HepG2 (cell line): ENCODE results near the gene MTA1. TPM values are rescaled to one million over a fixed set of nuclear protein-coding genes. Genes with fewer than 3 reads are reported as not detected.

Experiments
- ARID4A ChIP-seq: sonication (generic); formaldehyde crosslinking; IDR thresholded peaks from 2 replicates; pipeline ENCODE4 v1.5.0; 2020; ENCODE audit warnings: mild to moderate bottlenecking, missing genetic modification reagents, borderline replicate concordance
- CENPT ChIP-seq: sonication (generic); formaldehyde crosslinking; IDR thresholded peaks from 2 replicates; pipeline ENCODE4 v1.8.0; 2022; ENCODE audit warnings: low read depth, mild to moderate bottlenecking, moderate library complexity, missing genetic modification reagents
- ESRRA ChIP-seq: sonication (generic); formaldehyde crosslinking; IDR thresholded peaks from 2 replicates; pipeline ENCODE4 v1.5.1; 2020; ENCODE audit warnings: mild to moderate bottlenecking, low read depth, missing genetic modification reagents
- MTA1 ChIP-seq: sonication (generic); formaldehyde crosslinking; IDR thresholded peaks from 2 replicates; pipeline ENCODE4 v1.4.0; 2020; ENCODE audit warnings: missing genetic modification reagents, mild to moderate bottlenecking, borderline replicate concordance
- SAP130 ChIP-seq: IDR thresholded peaks from 2 replicates; pipeline ENCODE4 v1.6.1; 2016; ENCODE audit warnings: low read depth
- SNAPC5 ChIP-seq: sonication (generic); formaldehyde crosslinking; IDR thresholded peaks from 2 replicates; pipeline ENCODE4 v1.8.1; 2023; ENCODE audit warnings: mild to moderate bottlenecking, missing genetic modification reagents, borderline replicate concordance
- SRSF1 ChIP-seq: fragments of 200-400 bp; formaldehyde crosslinking; optimal IDR thresholded peaks from 2 replicates; pipeline ENCODE3; 2017; ENCODE audit warnings: mild to moderate bottlenecking, low read depth, low read length, moderate library complexity
- ZNF280B ChIP-seq: sonication (generic); formaldehyde crosslinking; IDR thresholded peaks from 2 replicates; pipeline ENCODE4 v1.5.0; 2020; ENCODE audit warnings: missing genetic modification reagents, mild to moderate bottlenecking, borderline replicate concordance
- ZNF337 ChIP-seq: sonication (generic); formaldehyde crosslinking; IDR thresholded peaks from 2 replicates; pipeline ENCODE4 v1.5.1; 2020; ENCODE audit warnings: missing genetic modification reagents, low read depth, mild to moderate bottlenecking, borderline replicate concordance
- polyA plus RNA-seq, 8 experiments: library from polyadenylated mRNA; depleted of rRNA in 3 of 8; stranded (reverse) in 7 of 8; unstranded in 1 of 8; fragments of >200 nt; fragmentation: Illumina TruSeq in 4 of 8; extraction: Trizol in 4 of 8; gene quantifications; 2 replicates each; pipeline versions ENCODE4 v1.2.1 to v1.2.3, GENCODE V29; 2011 to 2016; ENCODE audit warnings: low read depth in 4 of 8, missing spikeins in 1 of 8, mixed read lengths in 1 of 8; ENCODE audit not compliant: insufficient read depth in 1 of 8
- total RNA-seq, 5 experiments: library from RNA; depleted of rRNA; stranded (reverse); fragments of >200 nt; fragmentation: Illumina TruSeq; extraction: Trizol; gene quantifications; 2 replicates each; pipeline ENCODE4 v1.2.3, GENCODE V29; 2016; ENCODE audit warnings: low read depth in 1 of 5
- TF ChIP-seq, protein P1 (sequence below): sonication (generic); formaldehyde crosslinking; IDR thresholded peaks from 2 replicates; pipeline ENCODE4 v1.8.0; 2022; ENCODE audit warnings: missing genetic modification reagents, mild to moderate bottlenecking, inconsistent platforms, borderline replicate concordance
- TF ChIP-seq, protein P2 (sequence below): IDR thresholded peaks from 2 replicates; pipeline ENCODE4 v1.4.0; 2020; ENCODE audit warnings: mild to moderate bottlenecking, missing genetic modification reagents

MTA1 gene
- total and polyA plus RNA-seq, 2 of the 13 experiments (the other 11 are each of a cell fraction or from before 2014, with no cell fraction given) = 35.2 to 85.8 TPM

DNA sequence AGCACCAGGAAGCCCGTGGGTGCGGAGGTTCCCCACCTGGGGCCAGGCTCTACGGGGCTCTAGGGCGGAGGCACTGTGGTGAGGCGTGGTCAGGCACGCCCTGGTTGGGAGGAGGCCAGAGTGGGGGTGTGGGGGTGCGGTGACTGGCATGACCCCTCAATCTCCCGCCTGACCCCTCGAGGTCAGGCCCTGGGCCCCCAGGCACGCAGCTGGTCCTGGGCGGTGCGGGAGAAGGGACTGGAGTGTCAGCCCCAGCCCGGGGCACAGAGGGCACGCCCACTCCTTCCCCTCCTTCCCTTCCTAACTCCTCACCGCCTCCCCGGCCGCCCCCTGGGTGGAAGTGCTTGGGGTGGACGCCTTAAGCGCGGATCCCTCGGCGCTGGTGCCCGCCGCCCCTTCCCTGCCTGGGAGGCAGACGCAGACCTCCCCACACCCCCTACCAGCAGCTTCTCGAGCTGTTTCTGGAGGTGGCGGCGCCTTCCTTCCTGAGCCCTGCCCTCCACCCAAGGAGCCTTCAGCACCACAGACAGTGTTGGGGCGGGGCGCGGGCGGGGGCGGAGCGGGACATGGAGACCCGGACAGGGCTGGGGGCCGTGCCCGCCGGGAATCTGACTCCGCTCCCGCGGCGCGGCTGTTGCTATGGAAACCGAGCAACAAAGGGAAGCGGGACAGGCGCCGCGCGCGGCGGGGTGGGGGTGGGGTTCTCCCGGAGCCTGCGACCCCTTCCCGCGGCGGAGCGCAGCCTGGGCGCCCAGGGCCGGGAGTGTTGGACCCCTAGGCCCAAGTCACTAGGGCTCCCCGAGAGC is 54.3 kb downstream of the MTA1 start (continued):
- TF ChIP-seq, protein P1, sequence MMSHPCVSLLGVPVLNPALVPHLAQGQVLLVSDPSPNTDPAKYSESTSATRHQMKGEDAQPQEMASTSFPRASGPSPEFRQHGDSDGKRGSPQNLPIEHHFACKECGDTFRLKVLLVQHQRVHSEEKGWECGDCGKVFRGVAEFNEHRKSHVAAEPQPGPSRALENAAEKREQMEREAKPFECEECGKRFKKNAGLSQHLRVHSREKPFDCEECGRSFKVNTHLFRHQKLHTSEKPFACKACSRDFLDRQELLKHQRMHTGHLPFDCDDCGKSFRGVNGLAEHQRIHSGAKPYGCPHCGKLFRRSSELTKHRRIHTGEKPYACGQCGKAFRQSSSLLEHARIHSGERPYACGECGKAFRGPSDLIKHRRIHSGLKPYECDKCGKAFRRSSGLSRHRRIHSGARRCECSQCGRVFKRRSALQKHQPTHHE = no peak
- TF ChIP-seq SNAPC5 (no peak), ARID4A (CRISPR knock-in tag) (peak; percentile 74), ESRRA (CRISPR knock-in tag) (no peak), SRSF1 (no peak), ZNF280B (CRISPR knock-in tag) (no peak), CENPT (CRISPR knock-in tag) (no peak), ZNF337 (CRISPR knock-in tag) (no peak), MTA1 (CRISPR knock-in tag) (no peak), SAP130 (CRISPR knock-in tag) (peak; percentile 62)
- TF ChIP-seq, protein P2, sequence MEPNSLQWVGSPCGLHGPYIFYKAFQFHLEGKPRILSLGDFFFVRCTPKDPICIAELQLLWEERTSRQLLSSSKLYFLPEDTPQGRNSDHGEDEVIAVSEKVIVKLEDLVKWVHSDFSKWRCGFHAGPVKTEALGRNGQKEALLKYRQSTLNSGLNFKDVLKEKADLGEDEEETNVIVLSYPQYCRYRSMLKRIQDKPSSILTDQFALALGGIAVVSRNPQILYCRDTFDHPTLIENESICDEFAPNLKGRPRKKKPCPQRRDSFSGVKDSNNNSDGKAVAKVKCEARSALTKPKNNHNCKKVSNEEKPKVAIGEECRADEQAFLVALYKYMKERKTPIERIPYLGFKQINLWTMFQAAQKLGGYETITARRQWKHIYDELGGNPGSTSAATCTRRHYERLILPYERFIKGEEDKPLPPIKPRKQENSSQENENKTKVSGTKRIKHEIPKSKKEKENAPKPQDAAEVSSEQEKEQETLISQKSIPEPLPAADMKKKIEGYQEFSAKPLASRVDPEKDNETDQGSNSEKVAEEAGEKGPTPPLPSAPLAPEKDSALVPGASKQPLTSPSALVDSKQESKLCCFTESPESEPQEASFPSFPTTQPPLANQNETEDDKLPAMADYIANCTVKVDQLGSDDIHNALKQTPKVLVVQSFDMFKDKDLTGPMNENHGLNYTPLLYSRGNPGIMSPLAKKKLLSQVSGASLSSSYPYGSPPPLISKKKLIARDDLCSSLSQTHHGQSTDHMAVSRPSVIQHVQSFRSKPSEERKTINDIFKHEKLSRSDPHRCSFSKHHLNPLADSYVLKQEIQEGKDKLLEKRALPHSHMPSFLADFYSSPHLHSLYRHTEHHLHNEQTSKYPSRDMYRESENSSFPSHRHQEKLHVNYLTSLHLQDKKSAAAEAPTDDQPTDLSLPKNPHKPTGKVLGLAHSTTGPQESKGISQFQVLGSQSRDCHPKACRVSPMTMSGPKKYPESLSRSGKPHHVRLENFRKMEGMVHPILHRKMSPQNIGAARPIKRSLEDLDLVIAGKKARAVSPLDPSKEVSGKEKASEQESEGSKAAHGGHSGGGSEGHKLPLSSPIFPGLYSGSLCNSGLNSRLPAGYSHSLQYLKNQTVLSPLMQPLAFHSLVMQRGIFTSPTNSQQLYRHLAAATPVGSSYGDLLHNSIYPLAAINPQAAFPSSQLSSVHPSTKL (CRISPR knock-in tag) = no peak
